ENCODE data around the gene KIAA1671. TPM values are rescaled to one million over a fixed set of nuclear protein-coding genes. Genes with fewer than 3 reads are reported as not detected.
"Not testable (repeated sequence)": the region's sequence is repeated elsewhere in the genome, so short reads cannot be mapped to it uniquely, and the experiment has no call there.

KIAA1671 gene
- 27.5 to 36.6 TPM (median 28.5 TPM) in 3 replicates for total RNA-seq
- long read RNA-seq, partial matches to known transcripts: 2 of 4 reads
- long read RNA-seq, other reads (novel, unspliced or antisense): 2 of 4 reads

GRCh38 chr22:24951942-24952836, at the start of gene KIAA1671:
Gene KIAA1671, plus strand, starts transcription at chr22:24952716. Its CDS starts 75,284 bp downstream, at chr22:25028000.
- peak within 1 kb of the TSS; percentile 95 for H3K27ac Mint-ChIP-seq (ENCODE audit: unreplicated experiment)
- peak within 1 kb of the TSS; percentile 94 for H3K4me3 Mint-ChIP-seq (ENCODE audit: unreplicated experiment)
- no peaks in the 10 kb centered on the region for H3K9me3 Mint-ChIP-seq (ENCODE audit: low read depth)
- peak; percentile 94 for DNase-seq (ENCODE audit: low spot score)
- peaks cover 29% of the 10 kb centered on the region for H3K4me1 Mint-ChIP-seq (ENCODE audit: low read depth)
- peak; percentile 100 for TF ChIP-seq CTCF (IDR thresholded peaks at IDR 0.05)
- peaks cover 7% of the 10 kb centered on the region for H3K27me3 Mint-ChIP-seq (ENCODE audit: low read depth)
- H3K36me3 Mint-ChIP-seq (ENCODE audit: low read depth): no peaks in the 10 kb centered on the region

- Mint-ChIP-seq H3K4me3 (ENCODE audit: unreplicated experiment) (no peak overlapping the region), H3K27me3 (ENCODE audit: low read depth) (peaks cover 2% of the 10 kb centered on the region), H3K9me3 (ENCODE audit: low read depth) (peaks cover 30% of the 10 kb centered on the region), H3K27ac (ENCODE audit: unreplicated experiment) (no peak overlapping the region), H3K36me3 (ENCODE audit: low read depth) (peaks cover 3% of the 10 kb centered on the region), H3K4me1 (ENCODE audit: low read depth) (no peaks in the 10 kb centered on the region)
- TF ChIP-seq CTCF (IDR thresholded peaks at IDR 0.05): no peak
- DNase-seq (ENCODE audit: low spot score): no peak
Measured at GRCh38 chr22:24905909-24906308, 46.6 kb upstream of the KIAA1671 start.

GRCh38 chr22:24907101-24907500, 45.4 kb upstream of the KIAA1671 start:
- not testable (repeated sequence) for H3K4me3 Mint-ChIP-seq (ENCODE audit: unreplicated experiment); H3K4me1 Mint-ChIP-seq (ENCODE audit: low read depth); H3K27ac Mint-ChIP-seq (ENCODE audit: unreplicated experiment); DNase-seq (ENCODE audit: low spot score); H3K36me3 Mint-ChIP-seq (ENCODE audit: low read depth); H3K27me3 Mint-ChIP-seq (ENCODE audit: low read depth)
- H3K9me3 Mint-ChIP-seq (ENCODE audit: low read depth): peaks cover 30% of the 10 kb centered on the region

- Mint-ChIP-seq H3K27me3 (ENCODE audit: low read depth) (peaks cover 16% of the 10 kb centered on the region), H3K4me1 (ENCODE audit: low read depth) (no peaks in the 10 kb centered on the region), H3K36me3 (ENCODE audit: low read depth) (no peaks in the 10 kb centered on the region), H3K27ac (ENCODE audit: unreplicated experiment) (no peak overlapping the region), H3K9me3 (ENCODE audit: low read depth) (peaks cover 3% of the 10 kb centered on the region), H3K4me3 (ENCODE audit: unreplicated experiment) (no peak overlapping the region)
- no peak for DNase-seq (ENCODE audit: low spot score)
- no peak for TF ChIP-seq CTCF (IDR thresholded peaks at IDR 0.05)
Measured at GRCh38 chr22:24920029-24920428, 32.5 kb upstream of the KIAA1671 start.

GRCh38 chr22:24925586-24926427, 26.7 kb upstream of the KIAA1671 start:
- no peak for TF ChIP-seq CTCF (IDR thresholded peaks at IDR 0.05)
- peak overlapping the region; percentile 85 for H3K27ac Mint-ChIP-seq (ENCODE audit: unreplicated experiment)
- peak overlapping the region; percentile 7 for H3K4me3 Mint-ChIP-seq (ENCODE audit: unreplicated experiment)
- peaks cover 5% of the 10 kb centered on the region for H3K27me3 Mint-ChIP-seq (ENCODE audit: low read depth)
- peaks cover 2% of the 10 kb centered on the region for H3K36me3 Mint-ChIP-seq (ENCODE audit: low read depth)
- DNase-seq (ENCODE audit: low spot score): no peak
- H3K9me3 Mint-ChIP-seq (ENCODE audit: low read depth): no peaks in the 10 kb centered on the region
- H3K4me1 Mint-ChIP-seq (ENCODE audit: low read depth): peaks cover 10% of the 10 kb centered on the region
